ENCODE data around the gene MYMK. TPM values are rescaled to one million over a fixed set of nuclear protein-coding genes. Genes with fewer than 3 reads are reported as not detected.

MYMK gene
- total RNA-seq, 1 donor from 2014 or later: not detected

DNA sequence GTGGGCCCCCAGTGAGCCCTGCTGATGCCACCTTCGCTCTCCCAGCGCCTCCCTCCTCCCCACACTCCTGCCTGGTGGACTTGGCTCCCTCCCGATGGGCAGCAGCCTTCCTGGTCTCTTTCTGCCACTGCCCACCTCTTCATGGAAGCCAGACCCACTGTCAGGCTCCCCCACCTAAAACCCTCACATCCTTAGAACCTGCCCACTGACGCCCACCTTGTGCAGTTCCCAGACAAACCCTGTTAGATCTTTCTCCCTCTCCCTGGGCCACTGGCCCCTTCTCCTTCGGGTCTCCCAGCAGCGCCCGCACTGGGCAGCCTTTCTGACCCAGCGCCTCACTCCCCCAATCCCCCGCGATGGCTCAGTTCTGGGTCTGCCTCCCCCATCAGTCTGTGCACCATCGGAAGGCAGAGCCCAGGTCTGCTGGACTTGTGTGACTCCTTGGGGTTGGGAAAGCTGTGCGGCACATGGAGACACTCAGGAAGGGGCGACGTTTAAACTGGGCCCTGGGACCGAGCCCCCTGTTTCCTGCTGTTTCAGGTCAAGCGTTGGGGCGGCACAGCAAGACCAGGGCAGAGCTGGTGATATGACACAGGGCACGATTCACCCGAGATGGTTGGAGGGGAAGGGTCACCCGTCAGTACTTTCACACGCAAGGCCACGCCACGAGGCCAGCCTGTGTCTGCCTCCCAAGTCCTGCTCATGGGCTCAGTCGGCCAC lies 17.4 kb downstream of the MYMK start:
- TF ChIP-seq, protein P1, sequence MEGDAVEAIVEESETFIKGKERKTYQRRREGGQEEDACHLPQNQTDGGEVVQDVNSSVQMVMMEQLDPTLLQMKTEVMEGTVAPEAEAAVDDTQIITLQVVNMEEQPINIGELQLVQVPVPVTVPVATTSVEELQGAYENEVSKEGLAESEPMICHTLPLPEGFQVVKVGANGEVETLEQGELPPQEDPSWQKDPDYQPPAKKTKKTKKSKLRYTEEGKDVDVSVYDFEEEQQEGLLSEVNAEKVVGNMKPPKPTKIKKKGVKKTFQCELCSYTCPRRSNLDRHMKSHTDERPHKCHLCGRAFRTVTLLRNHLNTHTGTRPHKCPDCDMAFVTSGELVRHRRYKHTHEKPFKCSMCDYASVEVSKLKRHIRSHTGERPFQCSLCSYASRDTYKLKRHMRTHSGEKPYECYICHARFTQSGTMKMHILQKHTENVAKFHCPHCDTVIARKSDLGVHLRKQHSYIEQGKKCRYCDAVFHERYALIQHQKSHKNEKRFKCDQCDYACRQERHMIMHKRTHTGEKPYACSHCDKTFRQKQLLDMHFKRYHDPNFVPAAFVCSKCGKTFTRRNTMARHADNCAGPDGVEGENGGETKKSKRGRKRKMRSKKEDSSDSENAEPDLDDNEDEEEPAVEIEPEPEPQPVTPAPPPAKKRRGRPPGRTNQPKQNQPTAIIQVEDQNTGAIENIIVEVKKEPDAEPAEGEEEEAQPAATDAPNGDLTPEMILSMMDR (IDR thresholded peaks at IDR 0.05): no peak
- ATAC-seq (no peak), DNase-seq (no peak)
- H3K9me3 ChIP-seq: peaks cover 2% of the 10 kb centered on the region
- H3K36me3 ChIP-seq: no peaks in the 10 kb centered on the region
- H3K4me1 ChIP-seq: peaks cover 31% of the 10 kb centered on the region
- intact Hi-C loops (cut with DNase I): no loop called here
- no peaks in the 10 kb centered on the region for H3K27me3 ChIP-seq (ENCODE audit: low read depth)
- H3K4me3 ChIP-seq: no peak overlapping the region
- peak overlapping the region; percentile 69 for H3K27ac ChIP-seq

DNA sequence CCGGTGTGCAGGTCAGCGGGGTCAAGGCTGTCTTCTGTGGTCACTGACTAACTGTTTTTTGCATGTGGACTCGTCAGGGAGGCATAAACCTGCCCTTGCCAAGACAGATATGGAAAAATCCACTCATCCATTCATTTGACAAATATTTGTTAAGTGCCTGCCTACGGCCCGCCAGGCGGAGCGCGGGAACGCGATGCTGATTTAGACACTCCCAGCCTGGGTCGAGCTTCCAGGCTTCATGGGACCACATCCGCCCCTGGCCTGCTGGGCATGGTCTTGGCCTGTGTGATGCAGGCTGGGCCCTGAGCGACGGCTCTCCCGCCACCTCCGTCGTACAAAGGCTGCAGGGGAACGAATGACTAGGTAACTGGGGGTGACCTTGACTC lies 18.1 kb downstream of the MYMK start:
- ATAC-seq: peak; percentile 51 to 65
- H3K27ac ChIP-seq: peak overlapping the region; percentile 69
- peaks cover 31% of the 10 kb centered on the region for H3K4me1 ChIP-seq
- no peaks in the 10 kb centered on the region for H3K36me3 ChIP-seq
- H3K4me3 ChIP-seq: no peak overlapping the region
- intact Hi-C loops (cut with DNase I): no loop called here
- H3K27me3 ChIP-seq (ENCODE audit: low read depth): no peaks in the 10 kb centered on the region
- no peak for DNase-seq
- H3K9me3 ChIP-seq: peaks cover 9% of the 10 kb centered on the region
- TF ChIP-seq, protein P1 (IDR thresholded peaks at IDR 0.05): no peak

DNA sequence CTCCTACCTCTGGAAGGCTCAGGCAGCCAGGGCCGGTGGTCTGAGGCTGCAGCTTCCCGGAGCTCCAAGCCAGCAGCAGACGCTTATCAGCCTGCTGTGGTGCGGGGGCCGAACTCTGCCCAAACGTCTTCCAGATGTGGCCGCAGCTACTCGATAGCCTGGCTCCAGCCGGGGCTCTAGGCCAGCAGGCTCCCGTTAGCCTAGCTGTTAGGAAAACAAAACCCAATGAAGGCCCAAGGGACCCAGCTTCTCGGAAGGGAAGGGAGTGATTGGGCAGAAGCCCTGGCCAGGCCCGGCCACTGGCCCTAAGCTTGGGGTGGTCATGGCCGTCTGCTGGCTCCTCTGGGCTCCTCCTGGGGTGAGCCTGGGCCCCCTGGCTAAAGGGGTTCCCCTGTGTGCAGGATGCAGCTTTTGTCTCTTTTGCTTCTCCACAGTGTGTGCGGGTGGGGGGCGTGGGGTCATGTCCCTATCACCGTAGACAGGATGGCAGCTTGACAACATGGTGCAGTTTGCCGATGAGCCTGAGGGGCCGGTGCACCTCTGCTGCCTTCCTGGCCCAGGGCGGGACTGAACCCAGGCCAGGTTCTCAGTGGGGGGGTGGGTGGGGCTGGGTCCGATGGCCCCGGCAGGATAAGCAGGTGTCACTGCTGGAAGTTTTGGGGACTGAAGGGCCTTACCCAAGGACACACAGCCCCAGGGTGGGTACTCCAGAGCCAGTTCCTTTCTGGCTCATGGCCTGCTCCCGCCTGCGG lies 18.7 kb downstream of the MYMK start:
- Histone ChIP-seq H3K9me3 (peaks cover 14% of the 10 kb centered on the region), H3K27ac (peak overlapping the region; percentile 69), H3K36me3 (no peaks in the 10 kb centered on the region), H3K27me3 (ENCODE audit: low read depth) (no peaks in the 10 kb centered on the region), H3K4me1 (peaks cover 31% of the 10 kb centered on the region), H3K4me3 (no peak overlapping the region)
- intact Hi-C loops (cut with DNase I): no loop called here
- DNase-seq (no peak), ATAC-seq (peak; percentile 18 to 31)
- TF ChIP-seq, protein P1 (IDR thresholded peaks at IDR 0.05): no peak

DNA sequence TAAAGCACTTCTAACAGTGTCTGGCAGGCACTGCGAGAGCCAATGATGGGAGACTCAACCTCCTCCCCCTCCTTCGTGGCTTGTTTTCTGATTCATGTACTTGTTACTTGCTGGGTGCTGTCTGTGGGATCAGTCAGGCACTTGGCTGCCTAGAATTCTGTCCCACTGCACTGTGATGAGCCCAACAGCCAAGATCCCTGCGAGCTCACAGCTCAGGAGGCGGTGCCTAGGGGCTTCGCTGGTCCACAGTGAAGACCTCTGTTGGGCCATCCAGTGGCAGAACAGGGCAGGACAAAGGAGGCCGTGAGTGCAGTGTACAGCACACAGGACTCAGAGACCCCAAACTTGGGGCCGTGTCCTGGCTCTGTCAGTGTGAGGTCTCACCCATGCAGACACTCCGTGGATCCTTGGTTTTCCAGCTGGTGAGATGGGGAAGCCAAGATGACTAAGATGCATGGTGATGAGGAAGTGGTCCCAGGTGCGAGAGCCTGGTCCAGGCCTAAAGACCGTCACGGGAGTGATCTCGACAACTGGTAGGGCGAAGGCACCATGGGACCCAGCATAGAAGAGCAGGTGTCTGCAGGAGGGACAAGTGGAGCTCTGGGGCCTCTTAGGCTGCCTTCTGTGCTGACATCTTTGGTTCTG lies 19.5 kb downstream of the MYMK start:
- DNase-seq (no peak), ATAC-seq (no peak)
- Histone ChIP-seq H3K36me3 (no peaks in the 10 kb centered on the region), H3K4me3 (no peak overlapping the region), H3K4me1 (peaks cover 31% of the 10 kb centered on the region), H3K9me3 (peaks cover 14% of the 10 kb centered on the region), H3K27me3 (ENCODE audit: low read depth) (no peaks in the 10 kb centered on the region), H3K27ac (peak overlapping the region; percentile 69)
- TF ChIP-seq, protein P1 (IDR thresholded peaks at IDR 0.05): no peak
- intact Hi-C loops (cut with DNase I): no loop called here

DNA sequence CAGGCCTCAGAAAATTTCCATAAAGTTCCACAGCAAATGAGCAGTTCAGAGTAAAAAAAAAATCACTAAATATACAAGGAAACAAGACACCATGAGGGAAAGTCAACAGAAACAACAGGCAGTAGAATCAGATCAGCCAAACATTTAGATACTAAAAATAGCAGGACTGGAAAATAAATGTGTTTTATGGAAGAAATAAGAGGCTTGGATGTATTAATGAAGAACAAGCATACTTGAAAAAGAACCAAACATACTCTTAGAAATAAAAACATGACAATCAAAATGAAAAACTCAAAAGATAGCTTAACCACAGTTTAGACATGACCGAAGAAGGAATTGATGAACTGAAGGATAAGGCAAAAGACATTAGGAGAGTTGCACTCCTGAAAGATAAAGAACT lies 22.6 kb downstream of the MYMK start:
- no peak overlapping the region for H3K27ac ChIP-seq
- H3K9me3 ChIP-seq: peaks cover 14% of the 10 kb centered on the region
- ATAC-seq: no peak
- H3K4me1 ChIP-seq: peaks cover 18% of the 10 kb centered on the region
- H3K4me3 ChIP-seq: no peak overlapping the region
- intact Hi-C loops (cut with DNase I): no loop called here
- no peak for DNase-seq
- H3K36me3 ChIP-seq: no peaks in the 10 kb centered on the region
- peaks cover 4% of the 10 kb centered on the region for H3K27me3 ChIP-seq (ENCODE audit: low read depth)
- TF ChIP-seq, protein P1 (IDR thresholded peaks at IDR 0.05): no peak

All from lower lobe of right lung (tissue), 2 donors.